ENCODE results near the gene POLR2E.

Gene POLR2E

GRCh38 chr19:1123381-1123780 lies 28.2 kb upstream of the POLR2E start:
- Histone ChIP-seq H4K20me1 (peaks cover 33 to 99% (median 55%) of the 10 kb centered on the region in 11 experiments; a peak in 21 of 22 replicates), H3K4me2 (no peak overlapping the region; a peak in 2 of 22 replicates), H3K27ac (peak overlapping the region in 1 of 11 experiments; percentile 23; a peak in 1 of 22 replicates), H3K36me3 (peaks cover 88 to 99% (median 96%) of the 10 kb centered on the region in 11 experiments), H3K9ac (0 out of 22 replicates have a peak overlapping the region, but pooled peaks of 2 of the 11 experiments have one; percentile 27 to 58), H3K4me1 (peaks cover 15 to 54% (median 23%) of the 10 kb centered on the region in 10 experiments), H3K9me3 (replicated peaks in 1 of 11) (no peaks in the 10 kb centered on the region), H3K27me3 (no peaks in the 10 kb centered on the region), H3K4me3 (no peak overlapping the region)
- TF ChIP-seq Cebpa-rat (IDR thresholded peaks at IDR 0.05), result no peak

DNA sequence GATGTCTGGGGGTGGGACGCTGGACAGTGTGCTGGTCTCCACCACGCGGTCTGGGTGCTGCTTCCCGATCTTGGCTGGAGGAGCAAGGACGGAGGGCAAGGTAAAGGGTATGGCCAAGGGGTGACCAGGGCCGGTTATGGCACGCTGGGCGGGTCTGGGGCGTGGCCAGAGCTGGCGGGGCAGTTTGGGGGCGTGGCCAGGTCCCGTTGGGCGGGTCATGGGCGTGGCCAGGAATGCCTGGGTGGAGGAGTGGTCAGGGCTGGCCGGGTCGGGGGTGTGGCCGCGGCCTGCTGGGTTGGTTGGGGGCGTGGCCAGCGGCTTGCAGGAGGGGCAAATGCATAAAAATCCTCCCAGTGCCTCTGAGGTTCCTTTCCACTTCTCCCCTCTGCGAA lies 27.8 kb upstream of the POLR2E start:
- no peak overlapping the region for H3K4me2 ChIP-seq
- no peak overlapping the region for H3K27ac ChIP-seq
- peaks cover 29 to 99% (median 53%) of the 10 kb centered on the region in 11 experiments; a peak in 21 of 22 replicates for H4K20me1 ChIP-seq
- H3K9me3 ChIP-seq (replicated peaks in 1 of 11), result no peaks in the 10 kb centered on the region
- no peak overlapping the region for H3K4me3 ChIP-seq
- H3K36me3 ChIP-seq, result peaks cover 92 to 99% (median 98%) of the 10 kb centered on the region in 11 experiments
- no peak overlapping the region for H3K9ac ChIP-seq
- TF ChIP-seq Cebpa-rat (IDR thresholded peaks at IDR 0.05), result no peak
- peaks cover 15 to 50% (median 23%) of the 10 kb centered on the region in 10 experiments for H3K4me1 ChIP-seq
- no peaks in the 10 kb centered on the region for H3K27me3 ChIP-seq

GRCh38 chr19:1122021-1122971 lies 27.1 kb upstream of the POLR2E start:
- H3K4me2 ChIP-seq, result no peak overlapping the region
- no peak overlapping the region for H3K27ac ChIP-seq
- no peak overlapping the region for H3K9ac ChIP-seq
- H3K9me3 ChIP-seq (replicated peaks in 1 of 11), result no peaks in the 10 kb centered on the region
- no peak overlapping the region for H3K4me3 ChIP-seq
- H4K20me1 ChIP-seq, result peaks cover 23 to 99% (median 46%) of the 10 kb centered on the region in 11 experiments; a peak in 21 of 22 replicates
- peaks cover 92 to 99% (median 98%) of the 10 kb centered on the region in 11 experiments for H3K36me3 ChIP-seq
- no peaks in the 10 kb centered on the region for H3K27me3 ChIP-seq
- H3K4me1 ChIP-seq, result peaks cover 15 to 43% (median 22%) of the 10 kb centered on the region in 10 experiments
- no peak for TF ChIP-seq Cebpa-rat (IDR thresholded peaks at IDR 0.05)

DNA sequence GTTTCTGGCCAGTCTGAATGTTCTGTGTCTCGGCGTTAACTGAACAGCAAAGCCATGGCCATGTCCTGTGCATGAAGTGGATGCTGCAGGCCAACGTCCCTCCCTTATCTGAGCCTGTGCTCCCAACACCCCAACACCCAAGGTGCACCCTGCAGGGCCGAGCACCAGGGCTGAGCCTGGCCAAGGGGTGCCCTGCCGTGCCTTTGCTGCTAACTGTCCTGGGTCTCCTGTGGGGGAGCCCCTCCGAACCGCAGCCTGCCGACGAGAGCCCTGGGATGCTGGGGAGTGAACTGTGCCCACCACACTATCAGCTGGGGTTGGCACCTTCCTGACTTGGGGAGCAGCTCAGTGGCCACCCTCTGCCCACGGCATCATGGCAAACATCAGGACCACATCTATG lies 26.2 kb upstream of the POLR2E start:
- no peak for TF ChIP-seq Cebpa-rat (IDR thresholded peaks at IDR 0.05)
- H3K4me2 ChIP-seq, result no peak overlapping the region
- no peaks in the 10 kb centered on the region for H3K9me3 ChIP-seq (replicated peaks in 1 of 11)
- no peak overlapping the region for H3K27ac ChIP-seq
- no peaks in the 10 kb centered on the region for H3K27me3 ChIP-seq
- no peak overlapping the region for H3K4me3 ChIP-seq
- H4K20me1 ChIP-seq, result peaks cover 14 to 99% (median 42%) of the 10 kb centered on the region in 11 experiments; a peak in 21 of 22 replicates
- no peak overlapping the region for H3K9ac ChIP-seq
- peaks cover 92 to 99% (median 98%) of the 10 kb centered on the region in 11 experiments for H3K36me3 ChIP-seq
- H3K4me1 ChIP-seq, result peaks cover 8 to 34% (median 13%) of the 10 kb centered on the region in 10 experiments

GRCh38 chr19:1119475-1120217 lies 24.5 kb upstream of the POLR2E start:
- H3K4me3 ChIP-seq, result no peak overlapping the region
- no peaks in the 10 kb centered on the region for H3K27me3 ChIP-seq
- peaks cover 0 to 28% (median 2%) of the 10 kb centered on the region in 10 experiments; a peak in 5 of 20 replicates for H3K4me1 ChIP-seq
- no peak overlapping the region for H3K9ac ChIP-seq
- no peaks in the 10 kb centered on the region for H3K9me3 ChIP-seq (replicated peaks in 1 of 11)
- H3K27ac ChIP-seq, result no peak overlapping the region
- peaks cover 0 to 99% (median 31%) of the 10 kb centered on the region in 11 experiments; a peak in 19 of 22 replicates for H4K20me1 ChIP-seq
- no peak for TF ChIP-seq Cebpa-rat (IDR thresholded peaks at IDR 0.05)
- no peak overlapping the region for H3K4me2 ChIP-seq
- peaks cover 81 to 99% (median 90%) of the 10 kb centered on the region in 11 experiments for H3K36me3 ChIP-seq

DNA sequence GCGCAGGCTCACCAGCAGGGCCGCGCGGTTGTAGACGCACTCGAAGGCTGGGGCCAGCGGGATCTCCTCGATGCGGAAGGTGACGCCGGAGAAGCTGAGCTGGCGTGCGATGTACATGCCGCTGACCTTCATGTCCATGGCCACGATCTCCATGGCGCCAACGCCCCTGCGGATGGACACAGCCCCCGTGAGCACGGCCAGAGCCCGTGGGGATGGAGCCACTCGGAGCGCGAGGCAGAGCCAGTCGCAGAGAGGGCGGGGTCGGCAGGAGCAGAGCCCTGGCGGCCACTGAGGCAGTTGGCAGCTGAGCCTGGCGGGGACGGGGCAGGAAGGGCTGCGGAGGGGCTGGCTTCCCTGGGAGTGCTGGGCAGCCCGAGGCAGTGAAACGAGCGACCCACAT lies 23.8 kb upstream of the POLR2E start:
- Histone ChIP-seq H3K36me3 (peaks cover 80 to 99% (median 89%) of the 10 kb centered on the region in 11 experiments), H3K4me1 (peaks cover 0 to 27% (median 3%) of the 10 kb centered on the region in 10 experiments; a peak in 16 of 20 replicates), H3K27me3 (no peaks in the 10 kb centered on the region), H3K27ac (no peak overlapping the region), H3K4me2 (no peak overlapping the region), H4K20me1 (peaks cover 4 to 99% (median 28%) of the 10 kb centered on the region in 11 experiments; a peak in 20 of 22 replicates), H3K9ac (no peak overlapping the region), H3K9me3 (replicated peaks in 1 of 11) (no peaks in the 10 kb centered on the region), H3K4me3 (no peak overlapping the region)
- no peak for TF ChIP-seq Cebpa-rat (IDR thresholded peaks at IDR 0.05)

GRCh38 chr19:1117654-1118053 lies 22.5 kb upstream of the POLR2E start:
- no peaks in the 10 kb centered on the region for H3K27me3 ChIP-seq
- no peak overlapping the region for H3K27ac ChIP-seq
- H3K4me3 ChIP-seq, result no peak overlapping the region
- H3K36me3 ChIP-seq, result peaks cover 74 to 98% (median 86%) of the 10 kb centered on the region in 11 experiments
- TF ChIP-seq Cebpa-rat (IDR thresholded peaks at IDR 0.05), result no peak
- peaks cover 15 to 99% (median 26%) of the 10 kb centered on the region in 11 experiments; a peak in 19 of 22 replicates for H4K20me1 ChIP-seq
- no peak overlapping the region for H3K9ac ChIP-seq
- no peaks in the 10 kb centered on the region for H3K9me3 ChIP-seq (replicated peaks in 1 of 11)
- no peak overlapping the region for H3K4me2 ChIP-seq
- peaks cover 7 to 26% (median 15%) of the 10 kb centered on the region in 10 experiments for H3K4me1 ChIP-seq

DNA sequence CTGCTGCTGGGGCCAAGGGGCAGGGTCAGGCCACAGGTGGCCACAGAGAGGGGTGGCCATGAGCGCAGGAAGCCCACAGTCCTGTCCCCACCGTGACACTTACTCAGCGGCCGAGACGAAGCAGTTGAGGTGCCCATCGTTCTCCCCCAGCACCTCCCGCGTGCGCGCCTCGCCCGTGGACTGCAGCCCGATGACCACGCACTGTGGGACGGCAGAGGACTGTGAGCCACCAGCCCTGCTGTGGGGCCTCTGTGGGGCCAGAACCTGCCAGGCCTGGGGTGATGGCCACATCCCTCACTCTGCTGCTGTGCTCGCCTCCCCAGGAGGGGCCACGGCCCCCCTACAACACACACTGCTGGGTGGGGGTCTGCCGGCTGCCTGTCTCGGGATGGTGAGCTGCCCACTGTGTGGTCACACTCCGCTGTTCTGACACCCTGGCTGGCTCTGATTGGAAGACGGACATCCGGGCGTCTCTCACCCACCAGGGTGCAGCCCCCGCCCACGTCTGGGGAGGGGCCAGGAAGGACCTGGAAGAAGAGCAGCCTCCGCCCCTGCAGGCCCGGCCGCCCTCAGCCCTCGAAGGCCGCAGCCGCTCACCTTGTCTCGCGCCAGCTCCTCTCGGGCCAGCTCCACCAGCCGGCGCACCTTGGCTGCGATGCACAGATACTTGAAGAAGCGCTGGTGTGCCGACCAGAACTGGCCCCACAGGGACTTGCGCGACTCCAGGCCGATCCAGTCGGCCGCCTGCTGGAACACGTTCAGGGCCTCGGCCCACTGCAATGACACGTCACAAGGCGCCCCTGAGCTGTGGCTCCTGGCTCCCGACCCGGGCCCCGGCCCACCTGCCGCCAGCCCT lies 21.8 kb upstream of the POLR2E start:
- no peak overlapping the region for H3K27ac ChIP-seq
- H3K9me3 ChIP-seq (replicated peaks in 1 of 11), result no peaks in the 10 kb centered on the region
- H3K4me2 ChIP-seq, result no peak overlapping the region
- H3K4me1 ChIP-seq, result peaks cover 7 to 26% (median 18%) of the 10 kb centered on the region in 10 experiments
- peak overlapping the region in 3 of 11 experiments; percentile 13 to 45 (median 34); a peak in 3 of 22 replicates for H3K9ac ChIP-seq
- peaks cover 15 to 100% (median 28%) of the 10 kb centered on the region in 11 experiments; a peak in 19 of 22 replicates for H4K20me1 ChIP-seq
- no peak overlapping the region for H3K4me3 ChIP-seq
- no peaks in the 10 kb centered on the region for H3K27me3 ChIP-seq
- no peak for TF ChIP-seq Cebpa-rat (IDR thresholded peaks at IDR 0.05)
- peaks cover 74 to 98% (median 86%) of the 10 kb centered on the region in 11 experiments for H3K36me3 ChIP-seq

Data from BLaER1 treated with 17β-estradiol and CSF1 and Interleukin-3, amounts not matched to agents 10 nM and 100 nM (cell line).